ENCODE results near the gene NADSYN1. TPM values are rescaled to one million over a fixed set of nuclear protein-coding genes. Genes with fewer than 3 reads are reported as not detected.

The NADSYN1 gene
- total and polyA plus RNA-seq, 2 donors from 2014 or later = 34.9 to 72.9 TPM

DNA sequence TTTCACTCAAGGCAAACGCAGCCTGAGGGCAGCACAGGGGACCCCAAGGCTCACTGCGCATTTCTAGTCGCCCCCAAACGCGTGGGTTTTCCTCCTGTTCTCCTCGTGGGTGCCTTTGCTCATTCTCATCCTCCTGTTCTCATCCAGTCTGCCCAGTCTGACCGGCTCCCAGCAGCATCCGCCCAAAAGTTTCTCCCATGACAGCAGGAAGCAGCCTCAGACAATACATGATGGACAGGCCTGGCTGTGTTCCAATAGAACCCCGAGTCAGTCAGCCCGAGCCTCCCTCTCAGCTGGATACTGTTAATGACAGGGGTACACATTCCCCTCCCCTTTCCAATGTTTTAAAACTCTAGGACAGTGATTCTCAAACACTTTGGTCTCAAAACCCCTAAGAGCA lies 51.5 kb downstream of the NADSYN1 start:
- TF ChIP-seq, protein P1, sequence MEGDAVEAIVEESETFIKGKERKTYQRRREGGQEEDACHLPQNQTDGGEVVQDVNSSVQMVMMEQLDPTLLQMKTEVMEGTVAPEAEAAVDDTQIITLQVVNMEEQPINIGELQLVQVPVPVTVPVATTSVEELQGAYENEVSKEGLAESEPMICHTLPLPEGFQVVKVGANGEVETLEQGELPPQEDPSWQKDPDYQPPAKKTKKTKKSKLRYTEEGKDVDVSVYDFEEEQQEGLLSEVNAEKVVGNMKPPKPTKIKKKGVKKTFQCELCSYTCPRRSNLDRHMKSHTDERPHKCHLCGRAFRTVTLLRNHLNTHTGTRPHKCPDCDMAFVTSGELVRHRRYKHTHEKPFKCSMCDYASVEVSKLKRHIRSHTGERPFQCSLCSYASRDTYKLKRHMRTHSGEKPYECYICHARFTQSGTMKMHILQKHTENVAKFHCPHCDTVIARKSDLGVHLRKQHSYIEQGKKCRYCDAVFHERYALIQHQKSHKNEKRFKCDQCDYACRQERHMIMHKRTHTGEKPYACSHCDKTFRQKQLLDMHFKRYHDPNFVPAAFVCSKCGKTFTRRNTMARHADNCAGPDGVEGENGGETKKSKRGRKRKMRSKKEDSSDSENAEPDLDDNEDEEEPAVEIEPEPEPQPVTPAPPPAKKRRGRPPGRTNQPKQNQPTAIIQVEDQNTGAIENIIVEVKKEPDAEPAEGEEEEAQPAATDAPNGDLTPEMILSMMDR (IDR thresholded peaks at IDR 0.05; ENCODE audit: borderline replicate concordance, extremely low read depth, insufficient read depth) = no peak
- intact Hi-C loops (cut with DNase I) = no loop called here
- no peaks in the 10 kb centered on the region for H3K4me1 ChIP-seq (ENCODE audit: control insufficient read depth in 2 of 3, insufficient read depth in 2 of 3, low read depth in 1 of 3, low read length in 3 of 3)
- H3K27ac ChIP-seq (ENCODE audit: low read depth in 2 of 2, low read length in 2 of 2) = no peak overlapping the region
- H3K9me3 ChIP-seq (ENCODE audit: control insufficient read depth in 2 of 3, insufficient read depth in 1 of 3, low read length in 3 of 3) = peaks cover 0 to 2% (median 0%) of the 10 kb centered on the region in 3 donors
- no peak overlapping the region for H3K4me3 ChIP-seq (ENCODE audit: low read length in 3 of 3)
- H3K27me3 ChIP-seq (ENCODE audit: control insufficient read depth, insufficient read depth, low read length) = no peaks in the 10 kb centered on the region
- no peak for DNase-seq
- no peak for FAIRE-seq
- peaks cover 0 to 6% (median 0%) of the 10 kb centered on the region in 3 donors for H3K36me3 ChIP-seq (ENCODE audit: control insufficient read depth in 2 of 3, insufficient read depth in 3 of 3, low read length in 3 of 3)
- no peak overlapping the region for H3K9ac ChIP-seq (ENCODE audit: low read length in 3 of 3)

DNA sequence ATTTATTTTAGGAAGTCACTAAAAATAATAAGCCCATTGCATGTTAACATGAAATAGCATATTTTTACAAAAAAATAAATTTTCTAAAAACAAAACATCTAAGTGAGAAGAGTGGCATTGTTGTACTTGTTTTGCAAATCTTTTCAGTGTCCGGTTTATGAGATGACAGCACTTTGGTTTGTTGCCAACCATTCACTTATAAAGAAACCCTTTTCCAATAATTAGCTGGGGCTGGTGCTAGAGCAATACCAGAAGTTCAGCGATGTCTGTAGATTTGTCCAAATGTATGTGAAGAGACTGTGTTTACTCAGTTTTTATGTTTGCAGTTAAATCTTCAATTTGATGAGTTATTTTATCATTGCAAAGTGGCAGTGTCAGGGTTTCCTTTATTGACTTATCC lies 52.0 kb downstream of the NADSYN1 start:
- H3K36me3 ChIP-seq (ENCODE audit: control insufficient read depth in 2 of 3, insufficient read depth in 3 of 3, low read length in 3 of 3) = peaks cover 0 to 6% (median 0%) of the 10 kb centered on the region in 3 donors
- no peak overlapping the region for H3K27ac ChIP-seq (ENCODE audit: low read depth in 2 of 2, low read length in 2 of 2)
- no peak overlapping the region for H3K9ac ChIP-seq (ENCODE audit: low read length in 3 of 3)
- peaks cover 0 to 5% (median 0%) of the 10 kb centered on the region in 3 donors for H3K9me3 ChIP-seq (ENCODE audit: control insufficient read depth in 2 of 3, insufficient read depth in 1 of 3, low read length in 3 of 3)
- H3K27me3 ChIP-seq (ENCODE audit: control insufficient read depth, insufficient read depth, low read length) = no peaks in the 10 kb centered on the region
- H3K4me1 ChIP-seq (ENCODE audit: control insufficient read depth in 2 of 3, insufficient read depth in 2 of 3, low read depth in 1 of 3, low read length in 3 of 3) = no peaks in the 10 kb centered on the region
- no peak for DNase-seq
- TF ChIP-seq, protein P1 (IDR thresholded peaks at IDR 0.05; ENCODE audit: borderline replicate concordance, extremely low read depth, insufficient read depth) = no peak
- no peak for FAIRE-seq
- H3K4me3 ChIP-seq (ENCODE audit: low read length in 3 of 3) = no peak overlapping the region
- intact Hi-C loops (cut with DNase I) = no loop called here

DNA sequence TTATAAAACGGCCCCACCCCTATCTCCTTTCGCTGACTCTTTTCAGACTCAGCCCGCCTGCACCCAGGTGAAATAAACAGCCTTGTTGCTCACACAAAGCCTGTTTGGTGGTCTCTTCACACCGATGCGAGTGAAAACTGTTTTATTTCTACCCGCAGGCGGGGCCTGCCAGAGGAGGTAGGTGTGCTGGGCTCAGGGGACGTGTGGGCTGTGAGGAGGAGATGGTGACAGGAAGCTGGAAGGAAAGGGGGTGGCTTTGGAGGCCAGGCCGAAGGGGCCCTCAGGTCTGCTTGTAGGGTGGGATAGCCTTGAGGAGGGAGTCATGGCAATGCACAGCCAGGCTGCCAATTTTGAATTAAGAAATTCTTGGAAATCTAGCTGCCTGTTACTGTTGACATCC lies 52.8 kb downstream of the NADSYN1 start:
- TF ChIP-seq, protein P1 (IDR thresholded peaks at IDR 0.05; ENCODE audit: borderline replicate concordance, extremely low read depth, insufficient read depth) = no peak
- no peaks in the 10 kb centered on the region for H3K4me1 ChIP-seq (ENCODE audit: control insufficient read depth in 2 of 3, insufficient read depth in 2 of 3, low read depth in 1 of 3, low read length in 3 of 3)
- FAIRE-seq (no peak), DNase-seq (no peak)
- H3K9me3 ChIP-seq (ENCODE audit: control insufficient read depth in 2 of 3, insufficient read depth in 1 of 3, low read length in 3 of 3) = peaks cover 0 to 12% (median 0%) of the 10 kb centered on the region in 3 donors
- H3K9ac ChIP-seq (ENCODE audit: low read length in 3 of 3) = no peak overlapping the region
- H3K27me3 ChIP-seq (ENCODE audit: control insufficient read depth, insufficient read depth, low read length) = no peaks in the 10 kb centered on the region
- H3K4me3 ChIP-seq (ENCODE audit: low read length in 3 of 3) = no peak overlapping the region
- no peak overlapping the region for H3K27ac ChIP-seq (ENCODE audit: low read depth in 2 of 2, low read length in 2 of 2)
- H3K36me3 ChIP-seq (ENCODE audit: control insufficient read depth in 2 of 3, insufficient read depth in 3 of 3, low read length in 3 of 3) = peaks cover 0 to 6% (median 0%) of the 10 kb centered on the region in 3 donors
- intact Hi-C loops (cut with DNase I) = no loop called here

DNA sequence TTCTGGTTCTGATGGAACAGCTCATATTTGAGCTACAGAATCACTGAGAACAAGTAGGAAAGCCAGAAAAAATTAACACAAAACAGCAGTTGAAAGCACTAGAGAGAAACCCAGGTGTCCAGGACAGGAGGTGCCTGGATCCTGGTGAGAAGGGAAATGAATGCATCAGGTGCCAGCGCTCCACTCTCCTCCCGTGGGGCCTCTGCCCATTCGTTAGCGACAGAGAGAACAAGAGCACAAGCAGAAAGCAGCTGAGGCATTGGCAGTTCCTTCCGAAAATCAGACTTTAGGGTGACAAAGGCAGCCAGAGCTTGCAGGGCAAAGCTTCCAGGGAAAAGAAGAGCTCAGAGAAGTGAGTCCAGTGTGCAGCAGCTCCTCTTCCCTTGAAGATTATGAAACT lies 54.1 kb downstream of the NADSYN1 start:
- H3K27me3 ChIP-seq (ENCODE audit: control insufficient read depth, insufficient read depth, low read length) = no peaks in the 10 kb centered on the region
- intact Hi-C loops (cut with DNase I) = no loop called here
- peaks cover 0 to 6% (median 0%) of the 10 kb centered on the region in 3 donors for H3K36me3 ChIP-seq (ENCODE audit: control insufficient read depth in 2 of 3, insufficient read depth in 3 of 3, low read length in 3 of 3)
- peaks cover 0 to 12% (median 0%) of the 10 kb centered on the region in 3 donors for H3K9me3 ChIP-seq (ENCODE audit: control insufficient read depth in 2 of 3, insufficient read depth in 1 of 3, low read length in 3 of 3)
- no peak overlapping the region for H3K9ac ChIP-seq (ENCODE audit: low read length in 3 of 3)
- DNase-seq (no peak), FAIRE-seq (no peak)
- no peaks in the 10 kb centered on the region for H3K4me1 ChIP-seq (ENCODE audit: control insufficient read depth in 2 of 3, insufficient read depth in 2 of 3, low read depth in 1 of 3, low read length in 3 of 3)
- H3K4me3 ChIP-seq (ENCODE audit: low read length in 3 of 3) = no peak overlapping the region
- TF ChIP-seq, protein P1 (IDR thresholded peaks at IDR 0.05; ENCODE audit: borderline replicate concordance, extremely low read depth, insufficient read depth) = no peak
- no peak overlapping the region for H3K27ac ChIP-seq (ENCODE audit: low read depth in 2 of 2, low read length in 2 of 2)
